ENCODE data around the gene KRT2.

GRCh38 chr12:52689936-52690335 lies 37.9 kb upstream of the KRT2 start:
- TF ChIP-seq CTCF (conservative IDR thresholded peaks at IDR 0.05; ENCODE audit: low read length) (no peak), EZH2phosphoT487 (IDR thresholded peaks at IDR 0.05; ENCODE audit: borderline replicate concordance, low read depth, low read length) (no peak)

Measured in OCI-LY7 (cell line).